AG09309 (cell line): ENCODE measurements around the gene TMEM170A.
"Not testable (repeated sequence)": the region's sequence is repeated elsewhere in the genome, so short reads cannot be mapped to it uniquely, and the experiment has no call there.

ENCODE experiments used
- DNase-seq: peaks from one replicate; pipeline ENCODE4 v3.0.0-alpha.2; 2010; ENCODE audit warnings: low read depth
- H3K4me3 ChIP-seq: 2 replicates; pipeline ENCODE4 v1.5.1; 2011; ENCODE audit warnings: mild to moderate bottlenecking, low read depth, low read length, moderate library complexity; ENCODE audit not compliant: control insufficient read depth
- CTCF ChIP-seq: IDR thresholded peaks from 2 replicates; pipeline ENCODE4 v1.5.1; 2011; ENCODE audit warnings: mild to moderate bottlenecking, low read depth, low read length, inconsistent platforms; ENCODE audit not compliant: insufficient read depth, control insufficient read depth; ENCODE audit errors: missing control alignments

The TMEM170A gene

GRCh38 chr16:75432828-75433731 lies 31.4 kb downstream of the TMEM170A start, which contains the start of gene CFDP1:
CFDP1 (minus strand) TSS chr16:75433503; CDS start chr16:75433352, 151 bp downstream.
- H3K4me3 ChIP-seq: peak within 1 kb of the TSS; percentile 98
- no peak for TF ChIP-seq CTCF
- peak; percentile 66 for DNase-seq

- no peak overlapping the region for H3K4me3 ChIP-seq
- TF ChIP-seq CTCF: no peak
- DNase-seq: no peak
Measured at GRCh38 chr16:75429621-75430403, 34.7 kb downstream of the TMEM170A start.

- H3K4me3 ChIP-seq, DNase-seq: not testable (repeated sequence)
Measured at GRCh38 chr16:75426524-75426923, 38.0 kb downstream of the TMEM170A start.

GRCh38 chr16:75424105-75424762 lies 40.3 kb downstream of the TMEM170A start:
- not testable (repeated sequence) for H3K4me3 ChIP-seq, DNase-seq

GRCh38 chr16:75423723-75424104 lies 40.8 kb downstream of the TMEM170A start:
- H3K4me3 ChIP-seq: no peak overlapping the region
- no peak for DNase-seq
- TF ChIP-seq CTCF: no peak

GRCh38 chr16:75421820-75422126 lies 42.7 kb downstream of the TMEM170A start:
- DNase-seq: no peak
- H3K4me3 ChIP-seq: no peak overlapping the region
- no peak for TF ChIP-seq CTCF

GRCh38 chr16:75420987-75421819 lies 43.3 kb downstream of the TMEM170A start:
- H3K4me3 ChIP-seq: no peak overlapping the region
- no peak for TF ChIP-seq CTCF
- no peak for DNase-seq
